H9 (cell line): ENCODE measurements around the gene CCDC178. TPM values are rescaled to one million over a fixed set of nuclear protein-coding genes. Genes with fewer than 3 reads are reported as not detected.

ENCODE experiments used
- DNase-seq: peaks from one replicate; pipeline ENCODE4 v3.0.0-alpha.2; 2017
- H2AFZ ChIP-seq: one replicate; pipeline ENCODE4 v1.6.1; 2013; ENCODE audit warnings: mild to moderate bottlenecking, low read length, control low read depth, moderate library complexity
- H2AK5ac ChIP-seq: 2 replicates; pipeline ENCODE4 v1.6.1; 2013; ENCODE audit warnings: low read length, control low read depth, mixed read lengths; ENCODE audit not compliant: insufficient read length
- H2BK120ac ChIP-seq: one replicate; pipeline ENCODE4 v1.6.1; 2013; ENCODE audit warnings: low read depth, mild to moderate bottlenecking, low read length, control low read depth, inconsistent platforms; ENCODE audit not compliant: poor library complexity, severe bottlenecking
- H2BK12ac ChIP-seq: 2 replicates; pipeline ENCODE4 v1.6.1; 2013; ENCODE audit warnings: low read length, control low read depth, mixed read lengths, low read depth; ENCODE audit not compliant: insufficient read length
- H2BK15ac ChIP-seq: 2 replicates; pipeline ENCODE4 v1.6.1; 2013; ENCODE audit warnings: low read depth, low read length, control low read depth
- H2BK20ac ChIP-seq: one replicate; pipeline ENCODE4 v1.6.1; 2013; ENCODE audit warnings: low read depth, mild to moderate bottlenecking, low read length, control low read depth, inconsistent platforms; ENCODE audit not compliant: poor library complexity, severe bottlenecking
- H2BK5ac ChIP-seq: 2 replicates; pipeline ENCODE4 v1.6.1; 2013; ENCODE audit warnings: low read length, control low read depth, mixed read lengths; ENCODE audit not compliant: insufficient read length
- H3K14ac ChIP-seq: 2 replicates; pipeline ENCODE4 v1.6.1; 2013; ENCODE audit warnings: low read length, control low read depth; ENCODE audit not compliant: insufficient read depth
- H3K18ac ChIP-seq: 2 replicates; pipeline ENCODE4 v1.6.1; 2013; ENCODE audit warnings: low read depth, mild to moderate bottlenecking, mixed read lengths, low read length, control low read depth; ENCODE audit not compliant: insufficient read length
- H3K23ac ChIP-seq: 2 replicates; pipeline ENCODE4 v1.6.1; 2013; ENCODE audit warnings: low read length, control low read depth, mixed read lengths, low read depth; ENCODE audit not compliant: insufficient read length
- H3K23me2 ChIP-seq: 2 replicates; pipeline ENCODE4 v1.6.1; 2013; ENCODE audit warnings: low read depth, mild to moderate bottlenecking, mixed read lengths, low read length, control low read depth; ENCODE audit not compliant: insufficient read length, poor library complexity, severe bottlenecking
- H3K27ac ChIP-seq: 2 replicates; pipeline ENCODE4 v1.5.1; 2013; ENCODE audit warnings: low read length, control low read depth, mixed read lengths, low read depth; ENCODE audit not compliant: insufficient read length
- H3K27me3 ChIP-seq: 2 replicates; pipeline ENCODE4 v1.6.1; 2013; ENCODE audit warnings: low read length, control low read depth, inconsistent platforms; ENCODE audit not compliant: insufficient read depth
- H3K4ac ChIP-seq: 2 replicates; pipeline ENCODE4 v1.6.1; 2013; ENCODE audit warnings: low read depth, mild to moderate bottlenecking, control low read depth, inconsistent platforms, low read length, moderate library complexity
- H3K4me1 ChIP-seq: 2 replicates; pipeline ENCODE4 v1.6.1; 2013; ENCODE audit warnings: low read length, control low read depth, inconsistent platforms; ENCODE audit not compliant: insufficient read depth
- H3K4me2 ChIP-seq: 2 replicates; pipeline ENCODE4 v1.6.1; 2013; ENCODE audit warnings: low read length, control low read depth, mixed read lengths; ENCODE audit not compliant: insufficient read length, insufficient read depth
- H3K56ac ChIP-seq: 2 replicates; pipeline ENCODE4 v1.6.1; 2013; ENCODE audit warnings: low read depth, mild to moderate bottlenecking, mixed read lengths, low read length, control low read depth; ENCODE audit not compliant: insufficient read length
- H3K79me1 ChIP-seq: 2 replicates; pipeline ENCODE4 v1.6.1; 2013; ENCODE audit warnings: low read depth, mild to moderate bottlenecking, moderate library complexity, low read length, control low read depth, inconsistent platforms; ENCODE audit not compliant: insufficient read depth, poor library complexity, severe bottlenecking
- H3K79me2 ChIP-seq: 2 replicates; pipeline ENCODE4 v1.6.1; 2013; ENCODE audit warnings: low read length, control low read depth, inconsistent platforms; ENCODE audit not compliant: insufficient read depth
- H3K9ac ChIP-seq: 2 replicates; pipeline ENCODE4 v1.6.1; 2013; ENCODE audit warnings: low read length, control low read depth, mixed read lengths; ENCODE audit not compliant: insufficient read length; ENCODE audit errors: extremely low read depth
- H3K9me3 ChIP-seq: one replicate; pipeline ENCODE4 v1.6.1; 2013; ENCODE audit warnings: low read depth, low read length, inconsistent platforms; ENCODE audit not compliant: control insufficient read depth
- H3T11ph ChIP-seq: one replicate; pipeline ENCODE4 v1.6.1; 2013; ENCODE audit warnings: mild to moderate bottlenecking, low read length, control low read depth, inconsistent platforms
- H4K20me1 ChIP-seq: one replicate; pipeline ENCODE4 v1.6.1; 2013; ENCODE audit not compliant: control insufficient read depth, insufficient read length, insufficient read depth
- H4K5ac ChIP-seq: 2 replicates; pipeline ENCODE4 v1.6.1; 2013; ENCODE audit warnings: low read depth, mild to moderate bottlenecking, mixed read lengths, low read length, control low read depth; ENCODE audit not compliant: insufficient read length
- H4K8ac ChIP-seq: replicated peaks from 2 replicates; pipeline ENCODE4 v1.6.1; 2013; ENCODE audit warnings: low read length, control low read depth, mixed read lengths, low read depth; ENCODE audit not compliant: insufficient read length
- H4K91ac ChIP-seq: 2 replicates; pipeline ENCODE4 v1.6.1; 2013; ENCODE audit warnings: low read depth, mild to moderate bottlenecking, moderate library complexity, mixed read lengths, low read length, control low read depth; ENCODE audit not compliant: insufficient read length
- H3K27ac Mint-ChIP-seq, 3 experiments: 2 replicates in 2 of 3; 3 replicates in 1 of 3; pipeline ENCODE4 v1.8.0; 2020 to 2021; ENCODE audit warnings: mixed read lengths in 3 of 3, mild to moderate bottlenecking in 1 of 3, moderate library complexity in 1 of 3
- H3K27me3 Mint-ChIP-seq: 2 replicates; pipeline ENCODE4 v1.8.0; 2021; ENCODE audit warnings: low read depth, mild to moderate bottlenecking, moderate library complexity, mixed read lengths
- H3K36me3 Mint-ChIP-seq, 3 experiments: 2 replicates in 2 of 3; 3 replicates in 1 of 3; pipeline ENCODE4 v1.8.0; 2020 to 2021; ENCODE audit warnings: low read depth in 3 of 3, mixed read lengths in 3 of 3; ENCODE audit not compliant: insufficient read depth in 1 of 3
- H3K4me1 Mint-ChIP-seq, 2 experiments: 2 replicates each; pipeline ENCODE4 v1.8.0; 2020; ENCODE audit warnings: mixed read lengths in 2 of 2
- H3K4me3 Mint-ChIP-seq, 2 experiments: 2 replicates in 1 of 2; 3 replicates in 1 of 2; pipeline ENCODE4 v1.8.0; 2020 to 2021; ENCODE audit warnings: mild to moderate bottlenecking in 2 of 2, mixed read lengths in 2 of 2, moderate library complexity in 1 of 2
- H3K9me3 Mint-ChIP-seq, 2 experiments: 2 replicates in 1 of 2; 3 replicates in 1 of 2; pipeline ENCODE4 v1.8.0; 2020; ENCODE audit warnings: mild to moderate bottlenecking in 2 of 2, mixed read lengths in 2 of 2, moderate library complexity in 1 of 2
- CTCF ChIP-seq: fragments of 200-600 bp; sonication (generic); conservative IDR thresholded peaks from 3 replicates; pipeline ENCODE4 v1.8.0; 2021; ENCODE audit warnings: antibody characterized with exemption, mild to moderate bottlenecking
- WGBS: extraction: QIAGEN DNeasy Blood & Tissue Kit; methylation state at CpG from one replicate; pipeline ENCODE4 v1.1.7; 2013; ENCODE audit warnings: missing lambda C conversion rate, low lambda C conversion rate, mixed read lengths; ENCODE audit not compliant: insufficient read length; ENCODE audit errors: extremely low coverage; 5-methylcytosine and 5-hydroxymethylcytosine counted together
- total RNA-seq: library from RNA; stranded (reverse); gene quantifications from 2 replicates; pipeline ENCODE4 v1.2.1, GENCODE V29; 2021

CCDC178 gene
- total RNA-seq, 1 experiment from 2014 or later, result not detected

DNA sequence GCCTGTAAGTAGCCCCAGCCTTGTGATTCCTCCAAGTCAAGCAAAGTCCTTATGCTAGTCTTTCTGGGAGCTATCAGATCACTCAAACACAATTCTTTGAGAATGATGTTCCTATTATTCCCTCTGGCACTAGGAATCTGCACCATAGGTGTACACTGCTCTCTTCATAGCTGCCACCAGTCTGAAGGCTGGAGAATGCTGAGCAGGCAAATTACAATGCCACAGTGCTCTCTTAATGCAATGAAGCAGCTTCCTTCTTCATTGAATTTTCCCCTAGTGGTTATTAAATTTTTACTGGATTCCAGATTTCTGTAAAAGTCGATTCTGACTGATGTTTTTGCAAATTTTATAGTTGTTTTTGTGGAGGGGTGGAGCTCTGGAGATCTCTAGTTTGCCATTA is 84.8 kb downstream of the CCDC178 start:
- H4K5ac ChIP-seq, result no peak overlapping the region
- H3K23ac ChIP-seq, result no peak overlapping the region
- H2BK120ac ChIP-seq, result no peak overlapping the region
- no peaks in the 10 kb centered on the region for H3K79me1 ChIP-seq
- H4K8ac ChIP-seq, result no peak overlapping the region
- no peaks in the 10 kb centered on the region for H3K9me3 ChIP-seq
- H3K27me3 ChIP-seq, result no peaks in the 10 kb centered on the region
- H3K14ac ChIP-seq, result no peak overlapping the region
- WGBS, result no CpG with 5 or more reads among the region's 1 CpG
- H3K23me2 ChIP-seq, result no peaks in the 10 kb centered on the region
- Mint-ChIP-seq H3K4me3 (no peak overlapping the region), H3K27ac (no peak overlapping the region; a peak in 2 of 7 replicates), H3K9me3 (no peaks in the 10 kb centered on the region), H3K27me3 (no peaks in the 10 kb centered on the region), H3K4me1 (peaks cover 20 to 22% of the 10 kb centered on the region in 2 experiments), H3K36me3 (peaks cover 0 to 6% (median 2%) of the 10 kb centered on the region in 3 experiments; a peak in 2 of 7 replicates)
- H3K18ac ChIP-seq, result no peak overlapping the region
- no peaks in the 10 kb centered on the region for H3K79me2 ChIP-seq
- no peak overlapping the region for H3T11ph ChIP-seq
- H2AK5ac ChIP-seq, result no peak overlapping the region
- H3K4me1 ChIP-seq, result peaks cover 3% of the 10 kb centered on the region
- H2BK5ac ChIP-seq, result no peak overlapping the region
- DNase-seq, result no peak
- no peak overlapping the region for H3K4me2 ChIP-seq
- no peak overlapping the region for H4K91ac ChIP-seq
- no peak overlapping the region for H3K56ac ChIP-seq
- no peak overlapping the region for H3K9ac ChIP-seq
- no peak overlapping the region for H3K4ac ChIP-seq
- no peak overlapping the region for H2BK20ac ChIP-seq
- no peak overlapping the region for H3K27ac ChIP-seq
- no peak overlapping the region for H2AFZ ChIP-seq
- no peaks in the 10 kb centered on the region for H4K20me1 ChIP-seq
- no peak overlapping the region for H2BK15ac ChIP-seq
- no peak overlapping the region for H2BK12ac ChIP-seq
- no peak for TF ChIP-seq CTCF
